ENCODE measurements around the gene XIRP2.

DNA sequence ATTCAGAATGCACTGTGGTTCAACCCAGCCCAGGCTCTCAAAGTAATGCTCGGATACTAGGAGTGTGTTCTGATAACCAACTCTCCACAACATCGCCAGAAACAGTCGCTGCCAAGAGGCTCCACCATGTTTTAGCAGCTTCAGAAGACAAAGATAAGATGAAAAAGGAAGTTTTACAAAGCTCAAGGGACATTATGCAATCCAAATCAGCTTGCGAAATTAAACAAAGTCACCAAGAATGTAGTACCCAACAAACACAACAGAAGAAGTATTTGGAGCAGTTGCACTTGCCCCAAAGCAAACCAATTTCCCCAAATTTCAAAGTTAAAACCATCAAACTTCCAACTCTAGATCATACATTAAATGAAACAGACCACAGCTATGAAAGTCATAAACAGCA, 360.9 kb downstream of the XIRP2 start:
- TF ChIP-seq EZH2 (IDR thresholded peaks at IDR 0.05) (no peak), POLR2AphosphoS5 (IDR thresholded peaks at IDR 0.05; ENCODE audit: borderline replicate concordance, low read depth, low read length) (no peak), FOXP2 (optimal IDR thresholded peaks at IDR 0.05; ENCODE audit: control extremely low read depth, extremely low read length, insufficient read depth) (no peak)

All from SK-N-MC (cell line).